Measurements from ENCODE around the gene BRIP1. TPM values are rescaled to one million over a fixed set of nuclear protein-coding genes. Genes with fewer than 3 reads are reported as not detected.
"Not testable (repeated sequence)": the region's sequence is repeated elsewhere in the genome, so short reads cannot be mapped to it uniquely, and the experiment has no call there.

BRIP1 gene
- total RNA-seq, 2 experiments from 2014 or later = 1.0 to 1.9 TPM

DNA sequence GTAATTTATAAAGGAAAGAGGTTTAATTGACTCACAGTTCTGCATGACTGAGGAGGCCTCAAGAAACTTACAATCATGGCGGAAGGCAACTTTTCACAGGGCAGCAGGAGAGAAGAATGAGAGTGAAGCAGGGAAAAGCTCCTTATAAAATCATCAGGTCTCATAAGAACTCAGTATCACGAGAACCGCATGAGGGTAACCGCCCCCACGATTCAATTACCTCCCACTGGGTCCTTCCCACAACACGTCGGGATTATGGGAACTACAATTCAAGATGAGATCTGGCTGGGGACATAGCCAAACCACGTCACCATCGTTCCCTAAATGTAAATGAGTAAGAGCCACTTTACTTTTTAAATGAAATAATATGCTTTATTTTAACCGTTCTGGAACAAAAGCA, 182.4 kb downstream of the BRIP1 start:
- intact Hi-C loops (cut with DNase I, micrococcal nuclease) = no loop called here
- H3K27me3 Mint-ChIP-seq = no peaks in the 10 kb centered on the region
- POLR2A ChIA-PET = no interaction called here

GRCh38 chr17:61678339-61678738, 185.0 kb downstream of the BRIP1 start:
- no peak overlapping the region for H3K4me3 Mint-ChIP-seq
- ATAC-seq (ENCODE audit: poor library complexity) (no peak), DNase-seq (no peak)
- no peaks in the 10 kb centered on the region for H3K4me1 Mint-ChIP-seq (ENCODE audit: low read depth)
- POLR2A ChIA-PET = no interaction called here
- Histone ChIP-seq H3K4me3 (ENCODE audit: low read length) (no peak overlapping the region), H3K36me3 (ENCODE audit: insufficient read depth, low read length) (no peaks in the 10 kb centered on the region), H3K27ac (ENCODE audit: low read depth in 1 of 2, low read length in 2 of 2) (no peak overlapping the region), H3K9me3 (ENCODE audit: control insufficient read depth in 1 of 2, insufficient read depth in 1 of 2, low read length in 2 of 2) (no peaks in the 10 kb centered on the region), H3K4me1 (ENCODE audit: insufficient read depth, low read length) (no peaks in the 10 kb centered on the region), H3K27me3 (ENCODE audit: control insufficient read depth in 1 of 2, insufficient read depth in 2 of 2, low read length in 2 of 2) (peaks cover 0 to under 1% of the 10 kb centered on the region in 2 experiments)
- CTCF ChIA-PET = no interaction called here
- TF ChIP-seq CTCF (IDR thresholded peaks at IDR 0.05) = no peak
- peaks cover 7% of the 10 kb centered on the region for H3K27me3 Mint-ChIP-seq
- no peaks in the 10 kb centered on the region for H3K9me3 Mint-ChIP-seq
- H3K36me3 Mint-ChIP-seq (ENCODE audit: low read depth) = no peaks in the 10 kb centered on the region
- intact Hi-C loops (cut with DNase I, micrococcal nuclease) = no loop called here
- H3K27ac Mint-ChIP-seq = no peak overlapping the region

More for the DNA sequence above, 182.4 kb downstream of the BRIP1 start:
- no peak for TF ChIP-seq CTCF (IDR thresholded peaks at IDR 0.05)
- CTCF ChIA-PET = no interaction called here
- no peak overlapping the region for H3K4me3 Mint-ChIP-seq
- H3K9me3 Mint-ChIP-seq = no peaks in the 10 kb centered on the region
- no peak for DNase-seq
- Histone ChIP-seq H3K27me3 (ENCODE audit: control insufficient read depth in 1 of 2, insufficient read depth in 2 of 2, low read length in 2 of 2) (no peaks in the 10 kb centered on the region), H3K4me1 (ENCODE audit: insufficient read depth, low read length) (no peaks in the 10 kb centered on the region), H3K27ac (ENCODE audit: low read depth in 1 of 2, low read length in 2 of 2) (no peak overlapping the region), H3K4me3 (ENCODE audit: low read length) (no peak overlapping the region), H3K36me3 (ENCODE audit: insufficient read depth, low read length) (no peaks in the 10 kb centered on the region), H3K9me3 (ENCODE audit: control insufficient read depth in 1 of 2, insufficient read depth in 1 of 2, low read length in 2 of 2) (no peaks in the 10 kb centered on the region)
- H3K4me1 Mint-ChIP-seq (ENCODE audit: low read depth) = no peaks in the 10 kb centered on the region
- H3K27ac Mint-ChIP-seq = no peak overlapping the region
- no peaks in the 10 kb centered on the region for H3K36me3 Mint-ChIP-seq (ENCODE audit: low read depth)
- no peak for ATAC-seq (ENCODE audit: poor library complexity)

DNA sequence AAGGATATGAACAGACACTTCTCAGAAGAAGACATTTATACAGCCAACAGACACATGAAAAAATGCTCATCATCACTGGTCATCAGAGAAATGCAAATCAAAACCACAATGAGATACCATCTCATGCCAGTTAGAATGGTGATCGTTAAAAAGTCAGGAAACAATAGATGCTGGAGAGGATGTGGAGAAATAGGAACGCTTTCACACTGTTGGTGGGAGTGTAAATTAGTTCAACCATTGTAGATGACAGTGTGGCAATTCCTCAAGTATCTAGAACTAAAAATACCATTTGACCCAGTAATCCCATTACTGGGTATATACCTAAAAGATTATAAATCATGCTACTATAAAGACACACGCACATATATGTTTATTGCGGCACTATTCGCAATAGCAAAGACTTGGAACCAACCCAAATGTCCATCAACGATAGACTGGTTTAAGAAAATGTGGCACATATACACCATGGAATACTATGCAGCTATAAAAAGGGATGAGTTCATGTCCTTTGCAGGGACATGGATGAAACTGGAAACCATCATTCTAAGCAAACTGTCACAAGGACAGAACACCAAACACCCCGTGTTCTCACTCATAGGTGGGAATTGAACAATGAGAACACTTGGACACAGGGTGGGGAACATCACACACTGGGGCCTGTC, 186.0 kb downstream of the BRIP1 start:
- CTCF ChIA-PET; ATAC-seq (ENCODE audit: poor library complexity); H3K4me1 Mint-ChIP-seq (ENCODE audit: low read depth); H3K9me3 ChIP-seq (ENCODE audit: control insufficient read depth in 1 of 2, insufficient read depth in 1 of 2, low read length in 2 of 2); H3K36me3 ChIP-seq (ENCODE audit: insufficient read depth, low read length); H3K27me3 ChIP-seq (ENCODE audit: control insufficient read depth in 1 of 2, insufficient read depth in 2 of 2, low read length in 2 of 2); intact Hi-C loops (cut with DNase I, micrococcal nuclease); POLR2A ChIA-PET; H3K27me3 Mint-ChIP-seq; H3K9me3 Mint-ChIP-seq; H3K4me3 Mint-ChIP-seq; H3K4me1 ChIP-seq (ENCODE audit: insufficient read depth, low read length); H3K36me3 Mint-ChIP-seq (ENCODE audit: low read depth); H3K27ac ChIP-seq (ENCODE audit: low read depth in 1 of 2, low read length in 2 of 2); H3K27ac Mint-ChIP-seq; DNase-seq; H3K4me3 ChIP-seq (ENCODE audit: low read length): not testable (repeated sequence)

- H3K27me3 Mint-ChIP-seq; H3K4me1 Mint-ChIP-seq (ENCODE audit: low read depth); H3K4me3 ChIP-seq (ENCODE audit: low read length): not testable (repeated sequence)
Measured at GRCh38 chr17:61676522-61676921, 186.8 kb downstream of the BRIP1 start.

GRCh38 chr17:61674609-61675008, 188.7 kb downstream of the BRIP1 start:
- intact Hi-C loops (cut with DNase I, micrococcal nuclease); H3K4me3 Mint-ChIP-seq; H3K4me1 Mint-ChIP-seq (ENCODE audit: low read depth); H3K9me3 ChIP-seq (ENCODE audit: control insufficient read depth in 1 of 2, insufficient read depth in 1 of 2, low read length in 2 of 2); H3K4me1 ChIP-seq (ENCODE audit: insufficient read depth, low read length); H3K27me3 ChIP-seq (ENCODE audit: control insufficient read depth in 1 of 2, insufficient read depth in 2 of 2, low read length in 2 of 2); POLR2A ChIA-PET; ATAC-seq (ENCODE audit: poor library complexity); H3K27ac Mint-ChIP-seq; H3K9me3 Mint-ChIP-seq; H3K4me3 ChIP-seq (ENCODE audit: low read length); H3K27ac ChIP-seq (ENCODE audit: low read depth in 1 of 2, low read length in 2 of 2); H3K36me3 ChIP-seq (ENCODE audit: insufficient read depth, low read length); H3K36me3 Mint-ChIP-seq (ENCODE audit: low read depth); CTCF ChIA-PET; DNase-seq: not testable (repeated sequence)
- peaks cover 18% of the 10 kb centered on the region for H3K27me3 Mint-ChIP-seq

More at GRCh38 chr17:61676522-61676921, 186.8 kb downstream of the BRIP1 start:
- H3K27me3 ChIP-seq (ENCODE audit: control insufficient read depth in 1 of 2, insufficient read depth in 2 of 2, low read length in 2 of 2); H3K27ac Mint-ChIP-seq; POLR2A ChIA-PET; H3K36me3 Mint-ChIP-seq (ENCODE audit: low read depth); H3K9me3 ChIP-seq (ENCODE audit: control insufficient read depth in 1 of 2, insufficient read depth in 1 of 2, low read length in 2 of 2); H3K27ac ChIP-seq (ENCODE audit: low read depth in 1 of 2, low read length in 2 of 2); CTCF ChIA-PET; H3K4me1 ChIP-seq (ENCODE audit: insufficient read depth, low read length); DNase-seq; H3K36me3 ChIP-seq (ENCODE audit: insufficient read depth, low read length); H3K9me3 Mint-ChIP-seq; intact Hi-C loops (cut with DNase I, micrococcal nuclease); ATAC-seq (ENCODE audit: poor library complexity); H3K4me3 Mint-ChIP-seq: not testable (repeated sequence)

Data from CD4-positive, alpha-beta T cell (primary cell).